Heart left ventricle (tissue), 16 donors: Measurements from ENCODE around the gene SCN8A. TPM values are rescaled to one million over a fixed set of nuclear protein-coding genes. Genes with fewer than 3 reads are reported as not detected.

Experiments
- ATAC-seq, 4 donors: fragments of 200-7000 bp; cut with Tn5 transposase; one replicate each; pipeline ENCODE4 v1.9.1; 2020 to 2022; ENCODE audit warnings: moderate library complexity in 4 of 4, mild to moderate bottlenecking in 3 of 4, moderate number of reproducible peaks in 1 of 4
- DNase-seq, 5 donors: peaks; one replicate each; pipeline ENCODE4 v3.0.0-alpha.2; 2020
- H3K27ac ChIP-seq, 12 donors: fragments of 200-600 bp; sonication (generic) in 4 of 12; one replicate each; pipeline versions ENCODE4 v1.5.0 to v1.8.0; 2016 to 2022; ENCODE audit warnings: mild to moderate bottlenecking in 2 of 12
- H3K27me3 ChIP-seq, 9 donors: fragments of 200-600 bp; sonication (generic) in 2 of 9; one replicate each; pipeline versions ENCODE4 v1.5.1 to v1.8.0; 2016 to 2022; ENCODE audit warnings: mild to moderate bottlenecking in 3 of 9
- H3K36me3 ChIP-seq, 9 donors: fragments of 200-600 bp; sonication (generic) in 2 of 9; one replicate each; pipeline versions ENCODE4 v1.5.0 to v1.8.0; 2018 to 2022; ENCODE audit warnings: mild to moderate bottlenecking in 2 of 9
- H3K4me1 ChIP-seq, 12 donors: fragments of 200-600 bp; sonication (generic) in 4 of 12; one replicate each; pipeline versions ENCODE4 v1.5.0 to v1.8.0; 2016 to 2022; ENCODE audit warnings: mild to moderate bottlenecking in 3 of 12
- H3K4me3 ChIP-seq, 12 donors: fragments of 200-600 bp; sonication (generic) in 4 of 12; one replicate each; pipeline versions ENCODE4 v1.5.0 to v1.8.0; 2017 to 2022; ENCODE audit warnings: mild to moderate bottlenecking in 9 of 12, moderate library complexity in 4 of 12
- H3K9me3 ChIP-seq, 12 donors: fragments of 200-600 bp; sonication (generic) in 4 of 12; one replicate each; pipeline versions ENCODE4 v1.5.0 to v1.8.0; 2016 to 2022; ENCODE audit warnings: mild to moderate bottlenecking in 1 of 12
- POLR2A ChIP-seq, 2 donors: fragments of 450-650 bp; IDR thresholded peaks; one replicate each; pipeline ENCODE4 v1.6.1; 2017; ENCODE audit warnings: antibody characterized with exemption in 2 of 2, mild to moderate bottlenecking in 2 of 2, moderate library complexity in 2 of 2
- WGBS, 4 donors: extraction: QIAGEN DNeasy Blood & Tissue Kit in 2 of 4; methylation state at CpG; one replicate each; pipeline versions ENCODE4 v1.1.5 to v1.1.7; 2013 to 2018; 5-methylcytosine and 5-hydroxymethylcytosine counted together
- intact Hi-C, 10 donors: fragments of 100-400 bp; cut with DNase I; formaldehyde crosslinking; loops; one replicate each; pipeline versions ENCODE4 v1.11.1 to v1.14.2; 2022
- polyA plus RNA-seq, 2 donors: library from polyadenylated mRNA; stranded (reverse); fragments of 200-250 nt; gene quantifications; one replicate each; pipeline ENCODE4 v1.2.3, GENCODE V29; 2013
- total RNA-seq, 9 donors: library from RNA; depleted of rRNA in 2 of 9; stranded (reverse); fragments of >200 nt in 2 of 9; fragmentation: NEBNext Ultra II Directional in 3 of 9; extraction: Animal tissue kit (Norgen Biotek cat#: 25700) in 3 of 9; gene quantifications; one replicate each; pipeline versions ENCODE4 v1.1.0 to v1.2.4, GENCODE V29; 2016 to 2023
- TF ChIP-seq, protein P1 (sequence below), 12 donors: fragments of 200-600 bp; sonication (generic) in 4 of 12; IDR thresholded peaks; one replicate each; pipeline versions ENCODE4 v1.5.0 to v1.8.0; 2018 to 2022; ENCODE audit warnings: antibody characterized with exemption in 12 of 12, mild to moderate bottlenecking in 5 of 12
- donor health status: ischemic (EF 13 %, LVEDD 7.1; RV severe dilation, severe dysfunction).
- donor health status: healthy with polysubstance abuse.
- donor health status: DM: no; HTN: yes; CAD: no.
- donor health status: DM: no; HTN: no; CAD: no.
- donor health status: ischemic (EF 25% LVEDD 6.9; RV normal size, moderate dysfunction).
- donor health status: ischemic (EF 25% LVEDD 5.7; RV mildly dilated, moderate dysfunction).
- donor health status: healthy.
- donor health status: DM: yes; HTN: yes; CAD: no.
- donor health status: ischemic (EF 35%, LVEDD 5.7; RV mildly dilated, moderate dysfunction).
- donor health status: nonischemic (EF 11% LVEDD 7.7; RV severe dilation, severe dysfunction).
- donor health status: DM: yes; HTN: yes; CAD: no.
- donor health status: PGD.
- donor health status: ischemic (EF 29% LVEDD 5.4; RV normal size, mild dysfunction).
- donor health status: nonischemic (EF 23%, LVEDD 6.1; RV moderate dilation, normal function).

SCN8A gene
- total and polyA plus RNA-seq, 11 donors, result 0.17 to 0.97 (median 0.32) TPM

DNA sequence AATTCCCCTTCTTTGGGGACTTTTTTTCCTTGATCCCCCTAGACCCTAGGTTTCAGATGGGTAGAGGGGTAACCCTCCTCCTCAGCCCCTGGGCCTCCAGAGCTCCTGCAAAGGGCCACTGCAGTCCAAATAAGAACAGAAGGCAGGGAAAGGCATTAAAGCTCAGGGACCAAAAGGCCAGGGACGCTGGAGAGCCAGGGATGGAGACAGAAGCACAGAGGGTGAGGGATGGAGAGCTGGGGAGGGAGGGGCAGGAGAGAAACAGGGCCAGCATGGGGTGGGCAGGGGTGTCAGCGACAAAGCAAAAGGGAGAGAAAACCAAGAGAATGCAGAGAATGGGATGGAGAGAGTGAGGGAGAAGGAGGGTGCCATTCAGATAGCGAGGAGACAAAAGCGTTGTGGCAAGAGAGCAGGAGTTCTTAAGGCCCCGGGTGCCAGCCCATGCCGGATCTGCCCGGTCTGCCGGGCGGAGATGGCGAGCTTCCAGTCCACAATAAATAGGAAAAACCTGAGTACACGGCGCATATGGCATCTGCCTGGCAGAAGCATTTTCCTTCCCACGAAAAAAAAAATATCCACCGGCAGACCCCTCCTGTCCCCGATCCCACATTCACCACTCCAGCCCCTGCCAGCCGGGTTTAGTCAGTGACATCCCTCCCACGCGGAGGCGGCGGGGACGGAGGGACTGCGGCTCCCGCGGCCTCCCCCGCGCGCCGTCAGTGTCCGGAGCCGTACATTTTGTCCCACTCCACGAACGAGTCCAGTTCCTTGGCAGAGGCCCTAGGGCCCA lies 228.9 kb downstream of the SCN8A start:
- DNase-seq, result peak in 1 of 5 donors; percentile 43
- Histone ChIP-seq H3K27me3 (peaks cover 0 to 25% (median 5%) of the 10 kb centered on the region in 9 donors), H3K4me1 (peaks cover 0 to 16% (median 6%) of the 10 kb centered on the region in 12 donors), H3K4me3 (peak overlapping the region in 10 of 12 donors; percentile 42 to 71 (median 56)), H3K9me3 (no peaks in the 10 kb centered on the region), H3K27ac (peak overlapping the region in 4 of 12 donors; percentile 18 to 76 (median 42)), H3K36me3 (no peaks in the 10 kb centered on the region)
- WGBS, 4 donors, result 44 to 59% (median 51%) methylated on average over 32 of the region's 32 CpGs
- intact Hi-C loops, result loop anchor here in 8 of 10 donors (5.0 to 10.0 kb wide), 5 partner anchors 52 to 398 kb away; partner anchors contain the start of gene SLC4A8 (in 6 of the 8)
- peak in 1 of 4 donors; percentile 22 for ATAC-seq
- TF ChIP-seq POLR2A (IDR thresholded peaks at IDR 0.05), result no peak
- TF ChIP-seq, protein P1, sequence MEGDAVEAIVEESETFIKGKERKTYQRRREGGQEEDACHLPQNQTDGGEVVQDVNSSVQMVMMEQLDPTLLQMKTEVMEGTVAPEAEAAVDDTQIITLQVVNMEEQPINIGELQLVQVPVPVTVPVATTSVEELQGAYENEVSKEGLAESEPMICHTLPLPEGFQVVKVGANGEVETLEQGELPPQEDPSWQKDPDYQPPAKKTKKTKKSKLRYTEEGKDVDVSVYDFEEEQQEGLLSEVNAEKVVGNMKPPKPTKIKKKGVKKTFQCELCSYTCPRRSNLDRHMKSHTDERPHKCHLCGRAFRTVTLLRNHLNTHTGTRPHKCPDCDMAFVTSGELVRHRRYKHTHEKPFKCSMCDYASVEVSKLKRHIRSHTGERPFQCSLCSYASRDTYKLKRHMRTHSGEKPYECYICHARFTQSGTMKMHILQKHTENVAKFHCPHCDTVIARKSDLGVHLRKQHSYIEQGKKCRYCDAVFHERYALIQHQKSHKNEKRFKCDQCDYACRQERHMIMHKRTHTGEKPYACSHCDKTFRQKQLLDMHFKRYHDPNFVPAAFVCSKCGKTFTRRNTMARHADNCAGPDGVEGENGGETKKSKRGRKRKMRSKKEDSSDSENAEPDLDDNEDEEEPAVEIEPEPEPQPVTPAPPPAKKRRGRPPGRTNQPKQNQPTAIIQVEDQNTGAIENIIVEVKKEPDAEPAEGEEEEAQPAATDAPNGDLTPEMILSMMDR (IDR thresholded peaks at IDR 0.05), result no peak

DNA sequence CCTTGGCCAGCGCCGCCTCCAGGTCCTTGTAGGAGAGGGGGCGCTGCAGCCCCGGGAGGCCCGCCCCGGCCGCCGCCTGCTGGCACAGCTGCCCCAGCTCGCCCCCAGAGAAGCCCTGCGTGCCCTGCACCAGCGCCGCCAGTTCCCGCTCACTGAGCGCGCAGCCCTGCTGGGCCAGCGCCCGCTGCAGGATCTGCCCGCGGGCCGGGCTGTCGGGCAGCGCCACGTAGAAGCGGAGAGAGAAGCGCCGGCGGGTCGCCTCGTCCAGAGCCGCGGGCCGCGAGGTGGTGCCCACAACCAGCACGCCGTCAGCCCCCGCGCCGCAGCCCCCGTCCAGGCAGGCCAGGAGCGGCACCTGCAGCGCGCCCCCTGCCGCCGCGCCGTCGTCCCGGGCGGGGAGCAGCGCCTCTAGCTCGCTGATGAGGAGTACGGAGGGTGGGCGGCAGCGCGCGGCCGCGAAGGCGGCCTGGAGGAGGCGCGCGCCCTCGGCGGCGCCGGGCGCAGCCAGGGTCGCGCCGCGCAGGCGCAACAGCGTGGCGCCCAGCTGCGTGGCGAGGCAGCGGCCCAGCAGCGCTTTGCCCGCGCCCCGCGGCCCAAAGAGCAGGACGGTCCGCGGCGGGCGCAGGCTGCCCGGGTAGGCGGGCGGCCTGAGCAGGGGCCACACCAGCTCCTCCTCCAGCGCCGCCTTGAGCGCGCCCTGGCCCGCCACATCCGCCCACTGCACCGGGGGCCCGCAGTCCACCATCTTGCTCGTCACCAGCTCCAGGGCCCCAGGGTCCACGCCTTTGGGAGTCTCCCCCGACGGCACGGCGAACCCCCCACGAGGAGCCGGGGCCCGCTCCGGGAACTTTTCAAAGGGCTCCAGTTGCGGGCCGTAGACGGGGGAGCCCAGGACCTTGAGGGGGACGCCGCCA lies 229.8 kb downstream of the SCN8A start:
- WGBS, 4 donors, result 30 to 48% (median 36%) methylated on average over 27 to 113 of the region's 113 CpGs
- Histone ChIP-seq H3K4me1 (peaks cover 0 to 10% (median 0%) of the 10 kb centered on the region in 12 donors), H3K9me3 (no peaks in the 10 kb centered on the region), H3K4me3 (peak overlapping the region; percentile 29 to 71 (median 53)), H3K27me3 (peaks cover 0 to 22% (median 5%) of the 10 kb centered on the region in 9 donors), H3K36me3 (no peaks in the 10 kb centered on the region), H3K27ac (peak overlapping the region in 9 of 12 donors; percentile 14 to 76 (median 40))
- DNase-seq, result peak; percentile 64 to 85 (median 70)
- ATAC-seq, result peak; percentile 7 to 82 (median 60)
- intact Hi-C loops, result loop anchor here in 7 of 10 donors (5.0 to 10.0 kb wide), 4 partner anchors 52 to 398 kb away; partner anchors contain the start of gene SLC4A8 (in 6 of the 7)
- TF ChIP-seq, protein P1 (IDR thresholded peaks at IDR 0.05), result peak in 6 of 12 donors; percentile 9 to 55 (median 30)
- peak in 1 of 2 donors; percentile 24 for TF ChIP-seq POLR2A (IDR thresholded peaks at IDR 0.05)

DNA sequence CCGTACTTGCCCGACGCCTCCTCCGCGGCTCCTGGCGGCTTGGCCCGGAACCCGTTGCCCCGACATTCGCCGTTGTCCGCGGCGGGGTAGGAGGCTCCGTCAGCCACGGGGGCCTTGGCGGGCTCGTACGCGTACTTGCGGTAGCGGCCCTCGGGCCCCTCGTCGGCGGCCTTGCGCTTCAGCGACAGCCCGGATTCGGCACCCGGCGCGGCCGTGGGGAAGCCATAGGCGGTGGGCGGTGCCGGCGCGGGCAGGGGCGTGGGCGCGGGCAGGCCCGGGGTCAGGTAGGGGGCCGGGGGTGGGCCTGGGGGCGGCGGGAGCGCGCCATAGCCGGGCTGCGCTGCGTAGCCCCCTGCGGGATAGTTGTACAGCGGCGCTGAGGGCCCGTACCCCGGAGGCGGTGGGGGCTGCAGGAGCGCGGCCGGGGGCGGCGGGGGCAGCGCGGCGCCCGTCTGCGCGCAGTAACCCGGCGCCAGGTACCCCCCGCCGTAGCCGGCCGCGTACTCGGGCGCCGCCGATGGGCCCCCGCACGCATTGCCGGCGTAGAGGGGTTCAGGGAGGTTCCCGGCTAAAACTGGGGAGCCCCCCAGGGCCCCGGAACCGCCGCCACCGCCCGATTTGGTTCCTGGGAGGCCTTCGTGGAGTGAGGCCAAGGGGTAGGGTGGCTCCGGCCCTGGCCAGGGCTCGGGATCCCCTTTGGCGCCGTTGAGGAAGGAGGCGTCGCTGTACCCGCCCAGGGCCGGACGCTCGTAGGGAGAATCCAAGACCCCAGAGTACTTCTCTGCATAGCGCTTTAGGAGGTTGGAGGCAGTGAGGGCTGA lies 230.6 kb downstream of the SCN8A start:
- Histone ChIP-seq H3K27me3 (peaks cover 0 to 22% (median 5%) of the 10 kb centered on the region in 9 donors), H3K4me1 (peaks cover 0 to 16% (median under 1%) of the 10 kb centered on the region in 12 donors), H3K36me3 (no peaks in the 10 kb centered on the region), H3K9me3 (no peaks in the 10 kb centered on the region), H3K27ac (peak overlapping the region in 8 of 12 donors; percentile 13 to 76 (median 45)), H3K4me3 (peak overlapping the region; percentile 29 to 71 (median 53))
- ATAC-seq (peak in 1 of 4 donors; percentile 27), DNase-seq (no peak)
- WGBS, 4 donors, result 37 to 75% (median 55%) methylated on average over 49 to 101 of the region's 101 CpGs
- TF ChIP-seq, protein P1 (IDR thresholded peaks at IDR 0.05), result no peak
- intact Hi-C loops, result loop anchor here in 7 of 10 donors (5.0 to 10.0 kb wide), 4 partner anchors 51 to 399 kb away; partner anchors contain the start of gene SLC4A8 (in 6 of the 7)
